Tibial nerve (tissue), 4 donors: ENCODE data around the gene SLC36A3. TPM values are rescaled to one million over a fixed set of nuclear protein-coding genes. Genes with fewer than 3 reads are reported as not detected.
"Not testable (repeated sequence)": the region's sequence is repeated elsewhere in the genome, so short reads cannot be mapped to it uniquely, and the experiment has no call there.

Experiments
- DNase-seq, 2 donors: peaks; one replicate each; pipeline ENCODE4 v3.0.0-alpha.2; 2019; ENCODE audit warnings: low spot score in 2 of 2
- H3K27ac ChIP-seq, 4 donors: fragments of 200-600 bp; sonication (generic) in 3 of 4; one replicate each; pipeline ENCODE4 v1.5.1; 2017 to 2019; ENCODE audit warnings: mild to moderate bottlenecking in 1 of 4
- H3K27me3 ChIP-seq, 2 donors: fragments of 200-600 bp; sonication (generic) in 1 of 2; one replicate each; pipeline versions ENCODE4 v1.5.1 to v1.6.0; 2017 to 2019
- H3K36me3 ChIP-seq, 3 donors: fragments of 200-600 bp; sonication (generic); one replicate each; pipeline ENCODE4 v1.5.1; 2018 to 2019
- H3K4me1 ChIP-seq, 4 donors: fragments of 200-600 bp; sonication (generic) in 3 of 4; one replicate each; pipeline ENCODE4 v1.5.1; 2017 to 2019
- H3K4me3 ChIP-seq, 4 donors: fragments of 200-600 bp; sonication (generic) in 3 of 4; one replicate each; pipeline ENCODE4 v1.5.1; 2017 to 2019; ENCODE audit warnings: mild to moderate bottlenecking in 1 of 4, moderate library complexity in 1 of 4
- H3K9me3 ChIP-seq, 4 donors: fragments of 200-600 bp; sonication (generic) in 3 of 4; one replicate each; pipeline ENCODE4 v1.5.1; 2017 to 2019
- CTCF ChIP-seq, 5 experiments: fragments of 200-600 bp in 3 of 5; fragments of 450-650 bp in 2 of 5; sonication (generic) in 3 of 5; IDR thresholded peaks; one replicate each; pipeline ENCODE4 v1.5.1; 2016 to 2019; ENCODE audit warnings: antibody characterized with exemption in 5 of 5, mild to moderate bottlenecking in 3 of 5, moderate library complexity in 2 of 5
- EP300 ChIP-seq, 2 donors: sonication (generic); formaldehyde crosslinking; IDR thresholded peaks; one replicate each; pipeline ENCODE4 v1.6.1; 2017; ENCODE audit warnings: antibody characterized with exemption in 2 of 2, mild to moderate bottlenecking in 1 of 2
- POLR2A ChIP-seq, 2 donors: fragments of 450-650 bp; IDR thresholded peaks; one replicate each; pipeline ENCODE4 v1.6.1; 2017; ENCODE audit warnings: antibody characterized with exemption in 2 of 2, mild to moderate bottlenecking in 2 of 2, moderate library complexity in 2 of 2
- WGBS, 2 donors: methylation state at CpG; one replicate each; pipeline ENCODE4 v1.1.5; 2018; 5-methylcytosine and 5-hydroxymethylcytosine counted together
- total RNA-seq, 4 donors: library from RNA; depleted of rRNA; stranded (reverse); fragments of >200 nt; gene quantifications; one replicate each; pipeline ENCODE4 v1.1.0, GENCODE V29; 2016

The SLC36A3 gene
- total RNA-seq, 4 donors from 2014 or later = not detected

GRCh38 chr5:151238303-151238741 is 65.2 kb downstream of the SLC36A3 start:
- Histone ChIP-seq H3K27me3 (peaks cover 0 to 4% of the 10 kb centered on the region in 2 donors), H3K9me3 (no peaks in the 10 kb centered on the region), H3K36me3 (no peaks in the 10 kb centered on the region), H3K27ac (peak overlapping the region in 1 of 4 donors; percentile 7), H3K4me3 (peak overlapping the region in 1 of 4 donors; percentile 7), H3K4me1 (peaks cover 0 to 20% (median 7%) of the 10 kb centered on the region in 4 donors)
- no peak for TF ChIP-seq POLR2A (IDR thresholded peaks at IDR 0.05)
- WGBS, 2 donors = 37 to 50% methylated on average over 14 of the region's 14 CpGs
- no peak for DNase-seq

- H3K27ac ChIP-seq = no peak overlapping the region
These were observed 65.9 kb downstream of the SLC36A3 start for GRCh38 chr5:151237685-151238084.

DNA sequence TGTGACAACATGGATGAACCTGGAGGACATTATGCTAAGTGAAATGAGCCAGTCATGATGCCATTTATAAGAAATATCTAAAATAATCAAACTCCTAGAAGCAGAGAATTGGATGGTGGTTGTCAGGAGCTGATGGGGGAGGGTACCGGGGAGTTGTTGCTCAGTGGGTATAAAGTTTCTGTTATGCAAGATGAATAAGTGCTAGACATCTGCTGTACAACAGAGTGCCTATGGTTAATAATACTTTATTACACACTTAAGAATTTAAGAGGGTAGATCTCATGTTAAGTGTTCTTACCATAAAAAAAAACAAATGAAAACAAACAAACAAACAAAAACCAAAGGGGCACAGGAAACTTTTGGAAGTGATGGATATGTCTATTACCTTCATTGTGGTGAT is 66.7 kb downstream of the SLC36A3 start:
- Histone ChIP-seq H3K9me3 (no peaks in the 10 kb centered on the region), H3K36me3 (no peaks in the 10 kb centered on the region), H3K4me3 (no peak overlapping the region), H3K27me3 (peaks cover 0 to 4% of the 10 kb centered on the region in 2 donors), H3K4me1 (peaks cover 0 to 20% (median 7%) of the 10 kb centered on the region in 4 donors), H3K27ac (no peak overlapping the region)
- no peak for DNase-seq
- TF ChIP-seq EP300 (IDR thresholded peaks at IDR 0.05) = no peak
- no peak for TF ChIP-seq POLR2A (IDR thresholded peaks at IDR 0.05)
- TF ChIP-seq CTCF (IDR thresholded peaks at IDR 0.05) = no peak
- WGBS, 2 donors = 90 to 94% methylated on average over 1 of the region's 1 CpG

More at GRCh38 chr5:151237685-151238084, 65.9 kb downstream of the SLC36A3 start:
- H3K36me3 ChIP-seq = no peaks in the 10 kb centered on the region
- peaks cover 0 to 4% of the 10 kb centered on the region in 2 donors for H3K27me3 ChIP-seq
- peaks cover 0 to 20% (median 7%) of the 10 kb centered on the region in 4 donors for H3K4me1 ChIP-seq
- DNase-seq = no peak
- no peaks in the 10 kb centered on the region for H3K9me3 ChIP-seq
- H3K4me3 ChIP-seq = no peak overlapping the region
- TF ChIP-seq EP300 (IDR thresholded peaks at IDR 0.05) (no peak), POLR2A (IDR thresholded peaks at IDR 0.05) (no peak), CTCF (IDR thresholded peaks at IDR 0.05) (no peak)
- WGBS, 2 donors = 92 to 93% methylated on average over 7 of the region's 7 CpGs

- DNase-seq, H3K36me3 ChIP-seq, H3K9me3 ChIP-seq, H3K27me3 ChIP-seq, H3K4me3 ChIP-seq: not testable (repeated sequence)
- Histone ChIP-seq H3K4me1 (peaks cover 0 to 20% (median 7%) of the 10 kb centered on the region in 4 donors), H3K27ac (peak overlapping the region in 3 of 4 donors; percentile 34 to 67 (median 65))
- 95% methylated on average over 6 of the region's 6 CpGs for WGBS, 2 donors
These were observed 68.4 kb downstream of the SLC36A3 start for GRCh38 chr5:151235239-151235571.

- no peak for TF ChIP-seq CTCF (IDR thresholded peaks at IDR 0.05)
- TF ChIP-seq POLR2A (IDR thresholded peaks at IDR 0.05) = no peak
- peak; percentile 11 to 75 for TF ChIP-seq EP300 (IDR thresholded peaks at IDR 0.05)
- H3K9me3 ChIP-seq = no peaks in the 10 kb centered on the region
- H3K27ac ChIP-seq = peak overlapping the region in 3 of 4 donors; percentile 34 to 67 (median 65)
- peaks cover 0 to 4% of the 10 kb centered on the region in 2 donors for H3K27me3 ChIP-seq
- peaks cover 0 to 20% (median 7%) of the 10 kb centered on the region in 4 donors for H3K4me1 ChIP-seq
- H3K4me3 ChIP-seq = no peak overlapping the region
- WGBS, 2 donors = 35 to 36% methylated on average over 17 of the region's 17 CpGs
- no peaks in the 10 kb centered on the region for H3K36me3 ChIP-seq
- peak; percentile 60 to 72 for DNase-seq
These were observed 68.9 kb downstream of the SLC36A3 start for GRCh38 chr5:151234476-151235238.

- 90 to 93% methylated on average over 8 of the region's 8 CpGs for WGBS, 2 donors
- Histone ChIP-seq H3K27ac (no peak overlapping the region), H3K36me3 (no peaks in the 10 kb centered on the region), H3K27me3 (peaks cover 0 to 2% of the 10 kb centered on the region in 2 donors), H3K4me1 (peaks cover 0 to 20% (median 7%) of the 10 kb centered on the region in 4 donors), H3K9me3 (no peaks in the 10 kb centered on the region), H3K4me3 (no peak overlapping the region)
- no peak for DNase-seq
- TF ChIP-seq EP300 (IDR thresholded peaks at IDR 0.05) = no peak
- no peak for TF ChIP-seq CTCF (IDR thresholded peaks at IDR 0.05)
- no peak for TF ChIP-seq POLR2A (IDR thresholded peaks at IDR 0.05)
These were observed 69.9 kb downstream of the SLC36A3 start for GRCh38 chr5:151233616-151234085.
